HG03558 (cell line): ENCODE data around the gene TYW3.

ENCODE experiments used
- ATAC-seq: cut with Tn5 transposase; IDR thresholded peaks from one replicate; pipeline ENCODE4 v1.9.1; 2021; ENCODE audit warnings: moderate number of reproducible peaks; ENCODE audit not compliant: unreplicated experiment; ENCODE audit errors: extremely low read depth

The TYW3 gene, protein sequence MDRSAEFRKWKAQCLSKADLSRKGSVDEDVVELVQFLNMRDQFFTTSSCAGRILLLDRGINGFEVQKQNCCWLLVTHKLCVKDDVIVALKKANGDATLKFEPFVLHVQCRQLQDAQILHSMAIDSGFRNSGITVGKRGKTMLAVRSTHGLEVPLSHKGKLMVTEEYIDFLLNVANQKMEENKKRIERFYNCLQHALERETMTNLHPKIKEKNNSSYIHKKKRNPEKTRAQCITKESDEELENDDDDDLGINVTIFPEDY

DNA sequence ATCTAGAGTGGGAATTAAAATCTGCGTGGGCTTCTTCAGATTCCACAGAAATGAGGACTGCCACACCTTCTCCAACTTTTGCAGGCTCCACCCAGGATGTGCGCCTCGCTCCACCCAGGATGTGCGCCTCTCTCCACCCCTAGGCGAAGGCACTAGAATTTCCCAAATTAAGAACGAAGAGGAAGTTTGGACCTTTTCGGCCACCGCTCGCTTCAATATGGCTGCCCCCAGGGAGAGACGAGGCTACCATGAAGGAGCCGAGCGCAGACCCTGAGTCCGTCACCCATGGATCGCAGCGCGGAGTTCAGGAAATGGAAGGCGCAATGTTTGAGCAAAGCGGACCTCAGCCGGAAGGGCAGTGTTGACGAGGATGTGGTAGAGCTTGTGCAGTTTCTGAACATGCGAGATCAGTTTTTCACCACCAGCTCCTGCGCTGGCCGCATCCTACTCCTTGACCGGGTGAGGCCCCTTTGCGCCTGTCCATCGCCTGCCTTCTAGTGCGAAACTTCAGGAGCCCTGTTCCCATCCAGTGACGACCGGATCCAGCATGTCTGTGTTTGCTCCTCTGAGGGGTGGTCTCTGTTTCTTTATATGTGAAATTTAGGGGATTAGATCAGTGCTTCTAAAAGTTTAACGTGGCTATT, at the start of gene TYW3, which contains the start of gene CRYZ:
Gene TYW3, plus strand, starts transcription at position 193 of the 644 bp plus-strand sequence. Its CDS starts 93 bp downstream, at position 286.
Gene CRYZ, minus strand, starts transcription at position 91 of the 644 bp plus-strand sequence. CDS start 8,229 bp downstream, outside the sequence.
- ATAC-seq = peak; percentile 54

DNA sequence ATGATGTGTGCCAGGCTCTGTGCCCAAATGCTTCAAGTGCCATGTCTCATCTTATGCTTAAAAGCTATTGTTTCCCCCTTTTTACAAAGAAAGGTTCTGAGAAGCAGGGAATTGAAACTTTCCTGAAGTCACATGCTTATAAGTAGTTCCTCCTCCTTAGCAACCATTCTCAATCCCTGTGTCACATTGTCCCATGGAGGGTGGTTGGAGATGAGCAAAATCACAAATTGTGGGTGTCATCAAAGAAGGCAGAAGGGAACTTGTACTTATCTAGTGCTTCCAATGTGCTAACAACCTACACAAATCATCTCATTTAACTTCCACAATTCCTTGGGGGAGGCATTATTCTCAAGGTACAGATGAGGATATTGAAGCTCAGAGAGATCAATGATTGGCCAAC, 49.3 kb upstream of the TYW3 start:
- no peak for ATAC-seq

DNA sequence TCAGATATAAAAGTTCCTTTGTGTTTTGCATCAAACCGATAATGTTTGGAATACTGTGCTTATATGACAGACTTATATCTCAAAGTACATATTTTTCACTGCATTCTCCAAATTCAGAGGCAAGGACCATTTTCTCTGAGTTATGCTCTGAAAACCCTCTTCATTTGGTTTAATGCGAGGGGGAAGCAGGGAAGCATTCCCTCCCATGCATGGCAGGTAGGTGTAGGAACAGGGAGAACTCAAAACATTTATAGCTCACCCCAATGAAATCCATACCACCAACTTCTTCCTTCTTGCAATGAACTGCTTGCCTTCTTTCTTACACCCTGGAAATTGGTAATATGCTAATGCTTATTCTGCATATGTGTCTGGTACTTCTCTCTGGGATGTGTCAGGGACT, 48.7 kb upstream of the TYW3 start:
- no peak for ATAC-seq

DNA sequence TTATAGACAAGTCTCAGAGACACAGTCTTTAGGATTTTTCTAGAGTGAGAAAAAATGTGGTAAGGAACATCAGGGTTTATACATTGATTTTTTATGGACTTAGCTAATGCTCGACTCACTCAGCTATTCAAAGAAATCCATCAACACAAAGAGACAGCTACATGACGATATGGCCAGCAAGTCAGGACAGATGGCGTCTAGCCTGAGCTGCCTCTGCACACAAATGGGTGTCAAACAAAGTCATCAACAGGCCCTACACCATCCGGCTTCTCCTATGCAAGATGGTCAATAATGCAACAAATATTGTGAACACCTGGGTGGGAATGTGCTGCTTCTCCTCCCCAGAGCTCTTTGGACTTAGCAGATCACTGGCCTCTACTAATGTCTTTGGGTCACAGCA, 46.0 kb upstream of the TYW3 start:
- no peak for ATAC-seq

DNA sequence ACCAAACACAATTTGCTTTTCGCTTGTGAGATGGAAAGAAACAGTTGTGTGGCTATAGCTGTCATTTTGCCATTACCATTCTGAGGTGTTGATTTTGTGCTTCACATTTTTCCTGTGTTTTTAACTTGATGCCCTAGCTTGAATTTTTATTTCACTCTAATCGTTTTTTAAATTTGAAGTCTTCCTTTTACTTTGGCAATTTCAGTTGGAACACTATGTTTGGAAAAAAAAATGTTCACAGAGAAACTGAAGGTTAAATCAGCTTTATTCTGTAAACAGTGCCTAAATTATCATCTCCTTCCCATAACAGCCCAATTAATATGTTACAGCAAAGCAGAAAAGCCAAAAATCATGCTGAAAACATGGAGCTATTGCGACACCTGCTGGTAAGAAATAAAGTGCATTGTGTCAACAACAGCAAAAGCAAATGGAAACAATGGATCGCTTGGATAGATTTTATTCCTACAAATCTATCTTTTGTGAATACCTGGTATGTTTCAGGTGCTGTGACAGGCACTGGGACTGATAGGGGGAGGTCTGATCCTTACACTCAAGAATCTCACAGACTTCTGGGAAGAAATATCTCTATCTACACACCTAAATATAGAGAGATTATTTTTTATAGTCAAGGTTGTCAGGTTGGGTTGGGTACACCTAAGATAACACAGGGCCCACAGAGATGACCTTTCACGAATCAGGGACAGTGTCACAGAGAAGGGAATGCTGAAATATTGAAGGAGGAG, 43.2 kb upstream of the TYW3 start:
- ATAC-seq = no peak

DNA sequence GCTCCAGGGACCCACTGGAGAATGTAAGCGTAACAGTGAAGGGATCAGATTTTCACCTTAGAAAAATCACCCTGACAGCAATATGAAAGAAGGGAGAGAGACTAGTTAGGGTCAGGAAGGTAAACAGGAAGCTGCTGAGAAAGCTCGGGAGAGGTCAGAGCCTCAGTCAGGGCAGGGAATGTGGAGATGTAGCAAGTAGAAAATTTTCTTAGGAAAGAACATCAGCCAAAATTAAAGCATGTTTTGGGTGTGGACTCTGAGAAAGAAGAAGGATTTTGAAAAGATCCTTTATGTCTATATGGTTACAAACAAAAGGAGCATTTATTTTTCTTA, 42.6 kb upstream of the TYW3 start:
- no peak for ATAC-seq

DNA sequence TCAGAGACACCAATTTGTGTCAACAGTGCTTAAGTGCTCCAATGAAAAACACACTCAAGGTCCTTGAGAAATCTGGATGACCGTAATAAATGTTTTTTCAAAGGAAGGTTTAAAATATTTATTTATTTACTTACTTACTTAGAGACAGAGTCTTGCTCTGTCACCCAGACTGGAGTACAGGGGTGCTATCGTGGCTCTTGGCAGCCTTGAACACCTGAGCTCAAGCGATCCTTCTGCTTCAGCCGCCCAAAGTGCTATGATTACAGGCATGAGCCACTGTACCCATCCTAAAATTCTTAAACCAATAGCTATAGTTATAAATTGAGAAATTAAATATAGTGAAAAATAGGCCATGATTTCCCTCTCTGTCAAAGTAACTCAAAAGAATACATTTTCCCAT, 42.0 kb upstream of the TYW3 start:
- ATAC-seq = no peak

DNA sequence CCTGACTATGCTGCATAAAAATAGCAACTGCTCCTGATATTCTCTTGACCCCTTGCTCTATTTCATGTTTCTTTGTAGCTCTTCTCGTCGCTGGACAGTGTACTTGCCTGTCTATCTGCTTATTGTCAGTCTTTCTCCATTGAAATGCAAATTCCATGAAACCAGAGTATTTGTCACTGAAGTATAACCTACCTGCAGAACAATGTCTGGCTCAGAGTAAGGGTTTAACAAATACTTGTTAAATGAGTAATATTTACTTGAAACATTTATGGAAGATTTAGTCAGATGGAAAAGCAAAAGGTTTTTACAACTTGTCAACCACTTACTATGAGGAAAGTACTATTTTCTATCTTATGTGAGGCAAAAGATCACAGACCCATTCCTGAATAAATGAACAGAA, 39.5 kb upstream of the TYW3 start:
- ATAC-seq = no peak

DNA sequence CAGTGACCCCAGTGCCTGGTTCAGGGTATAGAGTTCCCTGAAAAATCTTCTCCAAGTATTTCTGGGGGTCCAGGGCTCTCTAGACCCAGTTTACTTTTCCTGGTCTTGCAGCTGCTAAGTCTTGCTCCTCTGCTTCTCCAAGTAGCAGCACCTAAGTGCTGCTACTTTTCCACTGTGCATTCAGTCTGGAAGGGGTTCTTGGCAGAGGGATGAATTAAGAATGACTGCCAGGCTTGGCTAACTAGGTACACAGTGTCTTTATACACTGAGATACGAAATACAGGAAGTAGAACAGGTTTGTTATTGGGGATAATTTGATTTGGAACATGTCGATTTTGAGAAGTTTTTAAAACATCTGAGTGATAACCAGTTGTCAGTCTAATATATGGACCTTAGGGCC, 35.1 kb upstream of the TYW3 start:
- ATAC-seq = no peak

DNA sequence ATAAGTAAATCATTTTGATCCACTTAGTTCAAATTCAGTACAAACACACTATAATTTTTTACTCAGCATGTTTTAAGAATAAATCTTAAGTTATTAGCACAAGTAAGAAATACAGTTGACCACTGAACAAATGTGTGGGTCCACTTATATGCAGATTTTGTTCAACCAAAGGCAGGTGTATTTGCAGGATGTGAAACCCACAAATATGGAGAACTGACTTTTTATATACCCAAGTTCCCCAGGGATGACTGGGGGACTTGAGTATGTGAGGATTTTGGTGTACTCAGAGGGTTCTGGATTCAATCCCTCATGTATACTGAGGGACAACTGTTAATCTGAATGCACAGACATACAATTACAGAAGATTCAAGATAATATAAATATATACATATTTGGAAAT, 33.6 kb upstream of the TYW3 start:
- ATAC-seq = no peak

DNA sequence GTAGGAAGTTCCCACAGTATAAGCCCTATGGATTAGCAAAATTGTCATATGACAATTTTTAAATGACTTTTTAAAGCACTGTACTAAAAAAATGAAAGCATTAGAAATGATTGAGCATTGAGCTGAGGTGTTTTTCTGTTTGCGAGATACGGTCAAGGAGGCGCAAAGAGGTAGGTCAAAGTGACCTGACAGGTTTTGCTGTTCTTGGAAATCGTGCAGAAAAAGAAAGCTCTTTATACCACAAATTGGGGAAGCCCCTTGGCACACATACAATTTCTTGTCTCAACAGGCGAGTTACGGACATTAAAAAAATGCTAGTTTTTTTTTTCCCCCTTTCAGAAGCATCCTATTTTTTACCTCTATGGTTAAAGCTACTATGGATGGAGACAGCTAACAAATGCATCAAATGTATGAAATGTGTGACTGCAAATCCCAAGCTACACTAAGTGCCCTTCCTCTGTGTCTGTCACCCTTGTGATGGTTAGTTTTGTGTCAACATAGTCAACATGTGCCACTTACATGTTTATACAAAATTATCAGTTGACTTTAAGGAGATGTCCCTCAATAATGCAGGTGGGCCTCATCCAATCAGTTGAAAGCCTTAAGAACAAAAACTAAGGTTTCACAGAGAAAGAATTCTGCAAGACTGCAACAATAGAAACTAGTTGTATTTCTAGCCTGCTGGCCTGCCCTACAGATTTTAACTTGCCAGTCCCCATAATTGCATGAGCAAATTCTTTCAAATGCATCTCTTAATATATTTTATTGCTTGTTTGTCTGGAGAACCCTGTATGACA, 29.4 kb upstream of the TYW3 start:
- no peak for ATAC-seq

DNA sequence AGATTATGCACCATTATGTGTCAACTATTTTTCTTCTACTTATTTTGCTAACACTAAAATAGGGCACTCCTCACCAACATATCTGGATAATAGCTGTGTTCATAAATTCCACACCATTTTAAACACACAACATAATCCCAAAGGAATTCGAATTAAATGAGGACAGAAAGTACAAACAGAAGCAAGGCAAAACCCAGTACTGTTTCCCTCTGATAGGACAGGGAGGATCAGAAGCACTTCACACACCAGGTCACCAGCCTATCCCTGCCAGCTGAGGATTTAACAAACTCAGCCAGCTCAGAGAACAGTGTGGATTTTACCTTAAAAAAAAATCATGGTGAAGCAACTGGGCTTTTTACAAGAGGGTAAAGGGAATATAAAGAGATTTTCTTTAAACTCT, 20.1 kb upstream of the TYW3 start:
- no peak for ATAC-seq

DNA sequence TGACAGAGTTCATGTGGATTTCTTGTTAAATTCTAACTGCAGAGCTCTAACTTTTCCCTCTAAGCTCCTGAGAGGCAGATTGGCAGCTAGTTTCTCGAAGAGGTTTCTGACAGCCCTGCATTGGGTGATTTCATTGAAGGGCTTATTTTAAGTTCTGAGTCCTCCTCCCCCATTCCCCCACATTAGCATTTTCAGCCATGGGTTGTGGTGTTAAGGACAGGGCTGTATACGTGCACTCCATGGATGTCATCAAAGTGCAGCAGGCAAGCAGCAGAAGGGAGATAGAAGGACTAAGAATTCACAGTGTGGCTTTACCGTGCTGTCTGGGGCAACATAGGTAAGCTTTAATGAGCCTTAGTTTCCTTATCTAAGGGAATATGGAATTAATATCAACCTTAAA, 19.1 kb upstream of the TYW3 start:
- ATAC-seq = no peak

DNA sequence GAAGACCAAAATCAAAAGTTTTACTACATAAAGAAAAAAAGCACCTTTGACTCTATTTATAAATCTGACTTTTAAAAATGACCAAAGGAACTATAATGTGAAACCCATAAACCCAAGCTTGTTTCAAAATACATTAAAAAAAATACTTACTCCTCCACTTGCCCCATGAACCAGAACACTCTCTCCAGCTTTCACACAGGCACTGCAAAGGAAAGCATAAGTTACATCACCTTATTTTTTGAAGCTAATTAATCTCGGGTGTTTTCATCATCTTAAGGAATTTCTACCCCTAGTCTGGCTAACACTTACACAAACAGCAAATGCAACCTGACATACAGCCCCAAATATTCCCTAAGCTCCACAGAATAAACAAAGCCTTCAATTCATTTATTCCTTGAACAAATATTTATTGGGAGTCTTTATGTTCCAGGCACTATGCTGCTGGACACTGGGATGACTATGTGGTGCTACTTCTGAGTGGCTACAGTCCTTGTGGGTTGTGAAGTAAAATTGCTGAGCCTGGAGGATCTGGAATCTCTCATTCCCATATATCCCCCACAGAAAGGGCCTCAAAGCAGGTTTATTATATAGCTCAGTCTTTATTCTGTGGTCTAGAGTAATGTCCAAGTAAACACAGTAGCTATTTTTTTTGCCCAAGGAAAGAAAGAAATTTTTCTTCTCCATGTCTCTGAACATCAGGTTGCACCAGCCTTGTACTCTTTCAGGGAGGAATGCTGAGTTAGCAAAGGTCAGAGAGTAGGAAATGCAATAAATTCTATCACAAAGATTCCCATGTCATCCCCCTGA, 18.3 kb upstream of the TYW3 start:
- ATAC-seq = peak; percentile 76

DNA sequence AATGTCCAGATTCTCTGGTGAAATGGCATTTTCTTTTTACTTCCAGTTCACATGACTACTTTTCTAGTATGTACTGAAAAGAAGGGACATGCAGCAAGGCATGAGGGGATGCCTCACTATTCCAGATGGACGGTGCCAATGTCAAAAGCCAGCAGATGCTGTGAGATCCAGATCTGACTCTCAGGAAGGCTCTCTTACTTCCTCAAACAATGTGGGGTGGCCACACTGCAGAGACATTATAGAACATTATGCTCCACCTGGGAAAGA, 17.8 kb upstream of the TYW3 start:
- ATAC-seq = no peak

DNA sequence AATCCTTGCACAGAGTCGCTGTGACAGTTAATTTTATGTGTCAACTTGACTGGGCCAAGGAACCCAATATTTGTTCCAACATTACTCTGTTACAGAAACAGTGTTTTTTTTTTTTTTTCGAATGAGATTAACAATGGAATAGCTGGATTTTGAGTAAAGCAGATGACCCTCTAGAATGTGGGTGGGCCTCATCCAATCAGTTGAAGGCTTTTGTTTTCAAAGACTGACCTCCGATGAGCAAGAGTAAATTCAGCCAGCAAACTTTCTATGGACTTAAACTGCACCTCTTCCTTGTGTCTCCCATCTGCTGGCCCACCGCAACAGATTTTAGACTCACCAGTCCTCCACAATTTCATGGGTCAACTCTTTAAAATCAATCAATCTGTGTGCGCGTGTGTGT, 17.1 kb upstream of the TYW3 start:
- no peak for ATAC-seq

DNA sequence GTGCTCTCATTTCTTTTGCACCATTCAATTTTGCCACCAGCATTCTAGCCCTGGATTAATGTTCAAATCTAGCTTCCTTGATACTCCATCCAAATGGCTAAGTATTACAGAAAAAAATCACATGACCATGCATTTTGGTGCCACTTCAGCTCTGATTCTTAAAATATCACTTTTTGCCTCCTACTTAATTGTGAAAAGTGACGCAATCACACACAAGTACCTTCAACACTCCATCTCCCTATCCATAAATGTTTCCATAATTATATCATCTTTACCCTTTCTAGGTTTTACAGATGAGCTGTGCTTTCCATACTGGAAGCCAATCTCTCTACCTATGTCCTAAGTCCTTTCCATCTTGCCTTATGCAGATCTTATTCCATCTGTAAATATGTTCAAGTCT, 16.1 kb upstream of the TYW3 start:
- ATAC-seq = no peak

DNA sequence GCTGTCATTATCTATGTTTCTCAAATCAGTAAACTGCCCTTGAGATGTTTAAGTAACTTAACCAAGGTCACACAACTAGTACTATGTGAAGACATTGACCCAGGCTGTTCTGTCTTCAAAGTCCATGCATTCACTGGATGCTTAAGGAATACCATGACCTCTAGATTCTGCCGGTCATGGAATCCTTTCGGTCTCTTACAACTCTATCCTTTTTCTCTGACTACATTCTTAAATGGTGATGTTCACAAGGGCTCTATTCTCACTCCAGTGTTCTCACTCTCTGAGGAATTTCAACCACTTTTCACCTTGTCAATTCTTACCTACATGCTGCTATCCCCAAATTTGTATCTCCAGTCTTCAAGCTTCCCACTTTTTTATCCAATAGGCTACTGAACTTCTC, 15.3 kb upstream of the TYW3 start:
- no peak for ATAC-seq

DNA sequence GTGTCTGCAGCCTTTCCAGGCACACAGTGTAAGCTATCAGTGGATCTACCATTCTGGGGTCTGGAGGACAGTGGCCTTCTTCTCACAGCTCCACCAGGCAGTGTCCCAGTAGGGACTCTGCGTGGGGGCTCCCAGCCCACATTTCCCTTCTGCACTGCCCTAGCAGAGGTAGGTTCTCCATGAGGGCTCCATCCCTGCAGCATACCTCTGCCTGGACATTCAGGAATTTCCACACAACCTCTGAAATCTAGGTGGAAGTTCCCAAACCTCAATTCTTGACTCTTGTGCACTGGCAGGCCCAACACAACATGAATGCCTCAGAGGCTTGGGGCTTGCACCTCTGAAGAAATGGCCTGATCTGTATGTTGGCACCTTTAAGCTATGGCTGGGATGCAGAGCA, 6.9 kb upstream of the TYW3 start:
- ATAC-seq = no peak

DNA sequence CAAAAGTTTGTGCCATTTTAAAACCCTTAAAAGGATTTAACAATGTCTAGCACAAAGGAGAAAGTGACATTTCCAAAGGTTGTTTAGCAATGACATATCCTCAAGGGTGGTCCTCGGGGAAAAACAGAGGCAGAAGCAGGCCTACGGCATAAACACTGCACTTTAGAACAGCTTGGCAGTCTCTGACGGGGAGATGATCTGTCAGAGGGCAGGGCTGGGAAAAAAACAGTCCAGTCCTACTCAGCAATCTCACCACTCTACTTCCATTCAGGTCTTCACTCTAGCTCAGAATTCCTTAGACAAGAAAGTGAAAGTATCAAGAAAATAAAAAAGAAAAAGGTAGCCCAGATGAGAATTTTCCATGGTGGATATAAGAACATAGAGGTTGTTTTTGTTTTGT, 4.2 kb upstream of the TYW3 start:
- no peak for ATAC-seq
